Measurements from ENCODE around the gene VEGFC.

The VEGFC gene

GRCh38 chr4:176762661-176763308 lies 29.9 kb downstream of the VEGFC start:
- DNase-seq (ENCODE audit: low read depth in 1 of 2, low spot score in 1 of 2) = no peak

- no peak for DNase-seq (ENCODE audit: low read depth in 1 of 2, low spot score in 1 of 2)
These were observed 30.9 kb downstream of the VEGFC start for GRCh38 chr4:176761872-176762271.

- no peak for DNase-seq (ENCODE audit: low read depth in 1 of 2, low spot score in 1 of 2)
These were observed 32.3 kb downstream of the VEGFC start for GRCh38 chr4:176760471-176760870.

- no peak for DNase-seq (ENCODE audit: low read depth in 1 of 2, low spot score in 1 of 2)
These were observed 34.0 kb downstream of the VEGFC start for GRCh38 chr4:176758731-176759130.

GRCh38 chr4:176758323-176758722 lies 34.4 kb downstream of the VEGFC start:
- DNase-seq (ENCODE audit: low read depth in 1 of 2, low spot score in 1 of 2) = no peak

GRCh38 chr4:176755613-176756012 lies 37.1 kb downstream of the VEGFC start:
- no peak for DNase-seq (ENCODE audit: low read depth in 1 of 2, low spot score in 1 of 2)

- no peak for DNase-seq (ENCODE audit: low read depth in 1 of 2, low spot score in 1 of 2)
These were observed 37.7 kb downstream of the VEGFC start for GRCh38 chr4:176755001-176755400.

GRCh38 chr4:176753049-176753448 lies 39.7 kb downstream of the VEGFC start:
- no peak for DNase-seq (ENCODE audit: low read depth in 1 of 2, low spot score in 1 of 2)

- DNase-seq (ENCODE audit: low read depth in 1 of 2, low spot score in 1 of 2) = no peak
These were observed 40.5 kb downstream of the VEGFC start for GRCh38 chr4:176752191-176752749.

- no peak for DNase-seq (ENCODE audit: low read depth in 1 of 2, low spot score in 1 of 2)
These were observed 41.7 kb downstream of the VEGFC start for GRCh38 chr4:176751061-176751460.

- no peak for DNase-seq (ENCODE audit: low read depth in 1 of 2, low spot score in 1 of 2)
These were observed 45.9 kb downstream of the VEGFC start for GRCh38 chr4:176746846-176747245.

- DNase-seq (ENCODE audit: low read depth in 1 of 2, low spot score in 1 of 2) = no peak
These were observed 46.8 kb downstream of the VEGFC start for GRCh38 chr4:176745902-176746301.

- DNase-seq (ENCODE audit: low read depth in 1 of 2, low spot score in 1 of 2) = no peak
These were observed 48.6 kb downstream of the VEGFC start for GRCh38 chr4:176744091-176744490.

GRCh38 chr4:176742211-176742610 lies 50.5 kb downstream of the VEGFC start:
- no peak for DNase-seq (ENCODE audit: low read depth in 1 of 2, low spot score in 1 of 2)

GRCh38 chr4:176741253-176741652 lies 51.5 kb downstream of the VEGFC start:
- no peak for DNase-seq (ENCODE audit: low read depth in 1 of 2, low spot score in 1 of 2)

- no peak for DNase-seq (ENCODE audit: low read depth in 1 of 2, low spot score in 1 of 2)
These were observed 57.4 kb downstream of the VEGFC start for GRCh38 chr4:176735300-176735699.

- DNase-seq (ENCODE audit: low read depth in 1 of 2, low spot score in 1 of 2) = no peak
These were observed 58.3 kb downstream of the VEGFC start for GRCh38 chr4:176734461-176734860.

GRCh38 chr4:176729489-176729888 lies 63.2 kb downstream of the VEGFC start:
- no peak for DNase-seq (ENCODE audit: low read depth in 1 of 2, low spot score in 1 of 2)

- DNase-seq (ENCODE audit: low read depth in 1 of 2, low spot score in 1 of 2) = no peak
These were observed 65.9 kb downstream of the VEGFC start for GRCh38 chr4:176726803-176727202.

- no peak for DNase-seq (ENCODE audit: low read depth in 1 of 2, low spot score in 1 of 2)
These were observed 71.3 kb downstream of the VEGFC start for GRCh38 chr4:176721459-176721858.

- no peak for DNase-seq (ENCODE audit: low read depth in 1 of 2, low spot score in 1 of 2)
These were observed 73.8 kb downstream of the VEGFC start for GRCh38 chr4:176718881-176719280.

GRCh38 chr4:176717237-176717636 lies 75.5 kb downstream of the VEGFC start:
- no peak for DNase-seq (ENCODE audit: low read depth in 1 of 2, low spot score in 1 of 2)

- DNase-seq (ENCODE audit: low read depth in 1 of 2, low spot score in 1 of 2) = no peak
These were observed 83.3 kb downstream of the VEGFC start for GRCh38 chr4:176709417-176709816.
